OCI-LY3 (cell line): Measurements from ENCODE around the gene SORCS1.

Experiments
- H2AFZ ChIP-seq: fragments of 200-600, 300-600 bp; shearing (Covaris generic); 2 replicates; pipeline ENCODE4 v1.6.0; 2014; ENCODE audit warnings: antibody characterized with exemption, low read depth, low read length
- H3K27ac ChIP-seq: fragments of 200-600, 300-600 bp; sonication (generic); 2 replicates; pipeline ENCODE4 v1.5.1; 2014; ENCODE audit warnings: mild to moderate bottlenecking, low read length, moderate library complexity, mixed read lengths
- H3K27me3 ChIP-seq: fragments of 200-600, 300-600 bp; sonication (generic); 2 replicates; pipeline ENCODE4 v1.6.1; 2014; ENCODE audit warnings: low read depth, low read length, mixed read lengths
- H3K36me3 ChIP-seq: fragments of 200-600, 300-600 bp; sonication (generic); replicated peaks from 2 replicates; pipeline ENCODE3; 2014; ENCODE audit warnings: low read depth, low read length, mixed read lengths
- H3K4me1 ChIP-seq: fragments of 300-600, 200-600 bp; sonication (generic); 2 replicates; pipeline ENCODE4 v1.6.1; 2014; ENCODE audit warnings: low read length, mixed read lengths
- H3K4me2 ChIP-seq: fragments of 200-600, 300-600 bp; sonication (generic); 2 replicates; pipeline ENCODE4 v1.6.1; 2014; ENCODE audit warnings: low read length, mixed read lengths
- H3K4me3 ChIP-seq: fragments of 300-600, 200-600 bp; sonication (generic); 2 replicates; pipeline ENCODE4 v1.5.1; 2014; ENCODE audit warnings: antibody characterized with exemption, mild to moderate bottlenecking, low read length, moderate library complexity
- H3K79me2 ChIP-seq: fragments of 300-600, 200-600 bp; shearing (Covaris generic); 2 replicates; pipeline ENCODE4 v1.6.1; 2014; ENCODE audit warnings: mild to moderate bottlenecking, low read length, mixed read lengths
- H3K9ac ChIP-seq: fragments of 300-600, 200-600 bp; shearing (Covaris generic); 2 replicates; pipeline ENCODE4 v1.6.0; 2014; ENCODE audit warnings: mild to moderate bottlenecking, low read length, moderate library complexity
- H3K9me3 ChIP-seq: fragments of 200-600, 300-600 bp; shearing (Covaris generic); 2 replicates; pipeline ENCODE4 v1.6.1; 2014; ENCODE audit warnings: low read length, mixed read lengths; ENCODE audit not compliant: insufficient read depth
- H4K20me1 ChIP-seq: fragments of 200-600, 300-600 bp; sonication (generic); 2 replicates; pipeline ENCODE4 v1.6.1; 2016; ENCODE audit warnings: low read length, mixed read lengths; ENCODE audit not compliant: insufficient read depth
- EZH2phosphoT487 ChIP-seq: fragments of 200-600 bp; shearing (Covaris generic); IDR thresholded peaks from 2 replicates; pipeline ENCODE4 v1.6.1; 2018; ENCODE audit warnings: antibody characterized with exemption, mixed run types, low read depth
- TF ChIP-seq, protein P1 (sequence below): fragments of 200-600, 300-600 bp; sonication (generic); IDR thresholded peaks from 2 replicates; pipeline ENCODE4 v1.5.1; 2014; ENCODE audit warnings: antibody characterized with exemption, low read length, low read depth

Gene SORCS1

DNA sequence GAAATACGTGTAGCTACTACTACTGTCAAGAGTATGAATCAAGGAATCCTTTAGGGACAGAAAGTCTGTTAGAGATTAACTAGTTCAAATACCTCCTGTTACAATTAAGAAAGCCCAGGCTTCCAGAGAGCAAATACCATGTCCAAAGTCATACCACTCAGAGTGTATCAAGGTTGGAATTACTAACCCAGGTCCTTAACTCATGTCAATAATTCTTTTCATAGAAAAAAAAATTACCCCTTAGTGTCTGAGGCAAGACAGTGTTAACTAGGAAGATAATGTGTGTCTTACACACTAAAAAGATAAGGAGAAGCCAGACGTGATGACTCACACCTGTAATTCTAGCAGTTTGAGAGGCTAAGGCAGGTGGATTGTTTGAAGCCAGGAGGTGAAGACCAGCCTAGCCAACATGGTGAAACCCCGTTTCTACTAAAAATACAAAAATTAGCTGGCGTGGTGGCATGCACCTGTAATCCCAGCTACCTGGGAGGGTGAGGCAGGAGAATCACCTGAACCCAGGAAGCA, 423.4 kb downstream of the SORCS1 start:
- Histone ChIP-seq H3K4me3 (no peak overlapping the region), H3K9me3 (no peaks in the 10 kb centered on the region), H3K4me2 (no peak overlapping the region), H3K79me2 (no peaks in the 10 kb centered on the region), H3K27me3 (no peaks in the 10 kb centered on the region), H4K20me1 (no peaks in the 10 kb centered on the region), H3K36me3 (no peaks in the 10 kb centered on the region), H3K4me1 (no peaks in the 10 kb centered on the region), H3K27ac (no peak overlapping the region), H2AFZ (no peak overlapping the region), H3K9ac (no peak overlapping the region)
- no peak for TF ChIP-seq EZH2phosphoT487
- TF ChIP-seq, protein P1, sequence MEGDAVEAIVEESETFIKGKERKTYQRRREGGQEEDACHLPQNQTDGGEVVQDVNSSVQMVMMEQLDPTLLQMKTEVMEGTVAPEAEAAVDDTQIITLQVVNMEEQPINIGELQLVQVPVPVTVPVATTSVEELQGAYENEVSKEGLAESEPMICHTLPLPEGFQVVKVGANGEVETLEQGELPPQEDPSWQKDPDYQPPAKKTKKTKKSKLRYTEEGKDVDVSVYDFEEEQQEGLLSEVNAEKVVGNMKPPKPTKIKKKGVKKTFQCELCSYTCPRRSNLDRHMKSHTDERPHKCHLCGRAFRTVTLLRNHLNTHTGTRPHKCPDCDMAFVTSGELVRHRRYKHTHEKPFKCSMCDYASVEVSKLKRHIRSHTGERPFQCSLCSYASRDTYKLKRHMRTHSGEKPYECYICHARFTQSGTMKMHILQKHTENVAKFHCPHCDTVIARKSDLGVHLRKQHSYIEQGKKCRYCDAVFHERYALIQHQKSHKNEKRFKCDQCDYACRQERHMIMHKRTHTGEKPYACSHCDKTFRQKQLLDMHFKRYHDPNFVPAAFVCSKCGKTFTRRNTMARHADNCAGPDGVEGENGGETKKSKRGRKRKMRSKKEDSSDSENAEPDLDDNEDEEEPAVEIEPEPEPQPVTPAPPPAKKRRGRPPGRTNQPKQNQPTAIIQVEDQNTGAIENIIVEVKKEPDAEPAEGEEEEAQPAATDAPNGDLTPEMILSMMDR = no peak

DNA sequence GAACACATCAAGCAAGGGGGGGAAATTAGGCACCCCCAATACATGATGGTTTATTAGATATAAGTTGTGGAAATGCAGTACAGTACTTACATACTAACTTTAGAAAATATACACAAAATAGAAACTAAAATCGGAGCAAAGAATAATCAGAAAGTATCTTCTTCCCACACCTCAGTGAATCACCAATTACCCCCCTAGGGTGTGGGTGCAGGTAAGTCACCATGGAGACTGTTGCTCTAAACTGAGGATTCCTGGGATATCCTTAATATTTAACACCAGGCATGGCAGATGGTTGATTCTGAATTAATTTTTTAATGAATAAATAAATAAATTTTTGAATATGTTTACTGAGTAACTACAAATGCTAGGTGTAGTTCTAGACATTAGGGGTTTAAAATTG, 424.4 kb downstream of the SORCS1 start:
- Histone ChIP-seq H3K4me2 (no peak overlapping the region), H4K20me1 (no peaks in the 10 kb centered on the region), H3K36me3 (no peaks in the 10 kb centered on the region), H3K27ac (no peak overlapping the region), H3K9ac (no peak overlapping the region), H2AFZ (no peak overlapping the region), H3K9me3 (no peaks in the 10 kb centered on the region), H3K27me3 (no peaks in the 10 kb centered on the region), H3K79me2 (no peaks in the 10 kb centered on the region), H3K4me1 (no peaks in the 10 kb centered on the region), H3K4me3 (no peak overlapping the region)
- TF ChIP-seq, protein P1 = no peak
- no peak for TF ChIP-seq EZH2phosphoT487

DNA sequence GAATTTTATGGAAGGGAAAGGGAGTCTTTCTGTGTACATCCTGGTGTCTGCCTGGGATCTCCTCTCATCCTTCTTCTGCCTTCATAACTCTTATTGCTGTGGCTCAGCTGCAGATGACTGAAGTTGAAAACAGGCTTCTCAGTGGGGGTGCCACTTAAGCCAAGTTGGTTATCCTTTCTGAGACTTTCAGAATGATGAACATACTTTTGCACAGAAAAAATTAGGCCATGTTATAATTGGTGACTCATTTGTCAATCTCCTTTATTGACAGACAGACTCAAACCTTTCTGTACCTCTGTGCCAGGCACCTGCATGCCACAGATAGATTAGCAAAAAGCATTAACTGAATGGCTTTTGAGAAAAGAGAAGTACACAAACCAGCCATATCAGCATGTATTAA, 430.3 kb downstream of the SORCS1 start:
- Histone ChIP-seq H2AFZ (no peak overlapping the region), H3K36me3 (no peaks in the 10 kb centered on the region)
- TF ChIP-seq, protein P1 = no peak
- TF ChIP-seq EZH2phosphoT487 = no peak

GRCh38 chr10:106728232-106728631, 436.3 kb downstream of the SORCS1 start:
- no peaks in the 10 kb centered on the region for H3K27me3 ChIP-seq
- H3K4me3 ChIP-seq = no peak overlapping the region
- H3K79me2 ChIP-seq = no peaks in the 10 kb centered on the region
- H3K36me3 ChIP-seq = no peaks in the 10 kb centered on the region
- no peaks in the 10 kb centered on the region for H4K20me1 ChIP-seq
- TF ChIP-seq, protein P1 = no peak
- no peak overlapping the region for H2AFZ ChIP-seq
- no peak overlapping the region for H3K4me2 ChIP-seq
- H3K27ac ChIP-seq = no peak overlapping the region
- no peaks in the 10 kb centered on the region for H3K9me3 ChIP-seq
- peaks cover 2% of the 10 kb centered on the region; the same call in 1 of the 2 replicates for H3K4me1 ChIP-seq
- no peak overlapping the region for H3K9ac ChIP-seq

More for the DNA sequence above, 430.3 kb downstream of the SORCS1 start:
- H4K20me1 ChIP-seq = no peaks in the 10 kb centered on the region
- H3K4me2 ChIP-seq = no peak overlapping the region; the same call in 1 of the 2 replicates
- H3K9ac ChIP-seq = no peak overlapping the region
- H3K27ac ChIP-seq = no peak overlapping the region
- no peak overlapping the region for H3K4me3 ChIP-seq
- no peaks in the 10 kb centered on the region for H3K9me3 ChIP-seq
- H3K79me2 ChIP-seq = no peaks in the 10 kb centered on the region
- no peaks in the 10 kb centered on the region for H3K27me3 ChIP-seq
- peaks cover 18% of the 10 kb centered on the region for H3K4me1 ChIP-seq
